Stimulated activated CD8-positive, alpha-beta memory T cell treated with anti-CD3 and anti-CD28 coated beads, Interleukin-2, amount 100 ng/mL, for 1 hour (primary cell): ENCODE measurements around the gene SLC2A9.
A peak's percentile ranks its signal among the peaks of the same experiment; 100 is the strongest.

ENCODE experiments used
- DNase-seq, 2 donors: peaks; one replicate each; pipeline ENCODE4 v3.0.0-alpha.2; 2020; ENCODE audit warnings: low read depth in 2 of 2

The SLC2A9 gene

DNA sequence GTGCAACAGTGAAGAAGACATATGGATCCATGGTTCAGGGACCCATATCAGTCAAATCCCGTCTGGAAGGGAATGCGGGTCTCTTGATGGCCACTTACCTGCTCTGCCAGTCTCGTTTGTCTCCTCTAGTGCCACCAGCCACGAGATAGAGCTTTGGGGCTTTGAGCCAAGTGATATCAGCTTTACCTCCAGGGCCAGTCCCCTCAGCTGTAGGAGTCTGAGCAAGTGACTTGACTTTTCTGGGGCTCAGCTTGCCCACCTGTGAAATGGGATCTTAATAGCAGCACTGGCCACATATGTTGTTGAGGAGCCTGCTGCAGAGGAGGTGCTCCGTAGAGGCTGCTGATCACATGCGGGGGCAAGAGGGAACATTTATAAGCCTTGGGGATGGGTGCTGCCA lies 1.2 kb downstream of the SLC2A9 start:
- no peak for DNase-seq

DNA sequence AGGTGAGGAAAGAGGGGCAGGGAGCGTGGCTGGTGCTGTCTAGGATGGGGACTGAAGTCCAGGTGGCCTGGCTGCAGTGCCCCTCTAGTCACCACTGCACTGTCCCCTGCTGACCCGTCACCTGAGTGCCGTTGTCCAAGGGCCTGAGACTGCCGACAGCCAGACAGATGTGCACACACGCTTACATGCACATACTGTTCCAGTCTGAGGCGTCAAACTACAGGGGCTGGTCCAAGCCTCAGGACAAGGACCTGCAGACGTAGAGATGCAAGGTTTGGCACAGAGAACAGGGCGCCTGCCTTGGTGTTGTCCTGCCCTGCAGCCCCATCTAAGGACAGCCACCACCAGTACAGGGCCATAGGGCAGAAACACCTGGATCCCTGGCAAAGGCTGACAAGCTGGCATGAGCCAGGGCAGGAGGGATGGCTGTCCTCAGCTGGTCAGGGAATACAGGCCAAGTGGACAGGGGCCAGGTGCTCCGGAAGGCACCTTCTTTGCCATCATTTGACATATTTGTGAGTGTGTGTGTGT lies 1.7 kb downstream of the SLC2A9 start:
- DNase-seq, result no peak

DNA sequence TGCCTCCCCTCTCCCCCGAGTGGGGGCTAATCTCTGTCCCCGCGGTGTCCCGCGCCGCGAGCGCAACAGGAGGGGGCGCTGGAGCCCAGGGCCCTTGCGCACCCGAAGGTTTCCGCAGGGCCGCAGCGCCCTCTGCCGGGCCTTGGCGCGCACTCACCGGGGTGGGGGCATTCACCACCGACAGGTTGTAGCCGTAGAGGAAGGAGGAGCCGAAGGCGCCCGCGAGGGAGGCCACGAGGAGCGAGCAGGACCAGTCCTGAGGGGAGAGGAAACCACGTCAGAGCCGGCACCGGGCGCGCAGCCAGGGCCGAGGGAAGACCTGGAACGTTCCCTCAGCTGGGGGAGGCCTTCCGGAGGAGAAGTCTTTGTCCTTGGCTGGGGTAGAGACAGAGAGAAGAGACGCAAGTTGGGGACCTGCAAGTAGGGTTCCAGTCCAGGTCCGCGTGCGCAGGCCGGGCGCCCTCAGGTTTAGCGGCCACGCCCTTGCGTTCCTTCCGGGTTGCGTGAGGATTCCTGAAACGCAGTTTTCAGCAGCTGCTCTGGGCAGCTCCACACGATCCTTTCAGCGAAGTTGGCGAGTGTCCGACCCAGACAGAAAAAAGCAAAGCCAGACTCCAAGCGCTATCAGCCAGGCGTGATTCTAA lies 2.4 kb downstream of the SLC2A9 start:
- peak; percentile 73 to 78 for DNase-seq

DNA sequence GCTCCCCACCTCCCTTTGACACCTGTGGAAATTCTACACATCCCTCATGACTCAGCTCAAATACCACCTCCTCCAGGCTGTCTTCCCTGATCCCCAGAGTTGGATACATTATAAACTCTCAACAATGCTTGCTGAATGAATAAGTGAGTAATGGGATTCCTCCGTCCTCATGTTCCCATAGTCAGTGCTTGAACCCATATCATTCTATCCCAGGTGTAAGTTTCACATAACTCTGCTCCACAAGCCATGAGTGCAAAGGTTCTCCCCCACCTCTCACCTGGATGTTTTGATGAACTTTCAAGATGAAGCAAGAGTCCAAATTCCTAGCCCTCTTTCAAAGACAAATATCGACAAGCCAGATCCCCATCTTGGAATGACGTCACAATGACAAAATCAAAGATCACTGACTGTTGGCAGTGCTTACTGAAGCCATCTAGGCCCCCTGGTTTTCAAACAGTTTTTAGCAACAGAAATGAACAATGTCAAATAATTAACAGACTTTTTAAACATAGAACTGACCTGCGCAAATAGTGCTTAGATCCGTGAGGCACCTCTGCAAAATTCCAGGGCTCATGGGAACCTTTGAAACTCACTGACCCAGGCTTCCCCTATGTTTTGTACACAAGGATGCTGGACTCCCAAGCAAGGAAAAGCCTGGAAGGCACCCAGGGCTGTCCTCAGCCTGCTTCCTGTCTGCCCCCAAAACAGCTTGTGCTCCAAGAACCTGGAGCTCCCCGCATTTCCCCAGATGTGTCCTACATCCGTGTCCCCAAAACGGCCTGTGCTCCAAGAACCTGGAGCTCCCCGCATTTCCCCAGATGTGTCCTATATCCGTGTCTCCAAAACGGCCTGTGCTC lies 4.0 kb downstream of the SLC2A9 start:
- no peak for DNase-seq

DNA sequence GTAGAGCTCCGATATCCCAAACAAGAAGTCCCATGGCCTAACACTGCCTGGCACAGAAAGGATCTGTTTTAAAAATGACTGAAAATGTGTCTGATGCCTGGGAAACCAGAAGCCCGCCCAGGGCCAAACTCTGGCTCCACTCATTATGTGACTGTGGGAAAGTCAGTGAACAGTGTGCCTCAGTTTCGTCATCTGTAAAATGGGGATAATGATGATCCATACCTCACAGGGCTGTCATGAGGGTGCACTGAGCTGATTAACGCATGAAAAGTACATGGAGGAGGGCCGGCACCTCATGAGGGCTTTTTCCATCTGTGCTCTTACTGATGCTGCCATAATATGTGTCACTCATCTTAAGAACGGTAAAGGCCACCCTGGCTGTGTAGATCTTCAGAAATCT lies 5.1 kb downstream of the SLC2A9 start:
- no peak for DNase-seq

DNA sequence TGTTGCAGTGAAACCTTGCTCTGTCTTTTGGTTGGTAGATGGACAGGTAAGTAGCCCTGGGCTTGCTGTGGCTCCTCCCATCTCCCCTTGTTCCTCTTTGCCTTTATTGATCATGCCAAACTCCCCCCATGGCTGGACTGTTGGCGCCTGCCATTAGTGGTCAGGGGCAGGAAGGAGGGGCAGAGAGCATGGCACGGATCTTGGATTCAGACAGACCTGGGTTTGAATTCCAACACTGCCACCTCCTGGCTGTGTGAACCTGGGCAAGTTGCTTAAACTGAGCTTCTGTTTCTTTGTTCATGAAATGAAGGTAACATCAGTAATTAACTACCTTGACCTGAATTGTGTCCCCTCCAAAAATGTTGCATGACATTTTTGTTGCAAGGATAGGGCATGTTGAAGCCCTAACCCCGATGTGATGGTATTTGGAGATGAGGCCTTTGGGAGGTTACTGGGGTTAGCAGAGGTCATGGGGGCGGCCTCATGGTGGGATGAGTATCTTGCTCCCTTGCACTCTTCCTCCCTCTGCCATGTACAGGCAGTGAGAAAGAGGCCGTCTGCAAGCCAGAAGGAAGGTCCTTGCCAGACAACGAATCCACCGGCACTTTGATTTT lies 6.0 kb downstream of the SLC2A9 start:
- DNase-seq, result no peak

DNA sequence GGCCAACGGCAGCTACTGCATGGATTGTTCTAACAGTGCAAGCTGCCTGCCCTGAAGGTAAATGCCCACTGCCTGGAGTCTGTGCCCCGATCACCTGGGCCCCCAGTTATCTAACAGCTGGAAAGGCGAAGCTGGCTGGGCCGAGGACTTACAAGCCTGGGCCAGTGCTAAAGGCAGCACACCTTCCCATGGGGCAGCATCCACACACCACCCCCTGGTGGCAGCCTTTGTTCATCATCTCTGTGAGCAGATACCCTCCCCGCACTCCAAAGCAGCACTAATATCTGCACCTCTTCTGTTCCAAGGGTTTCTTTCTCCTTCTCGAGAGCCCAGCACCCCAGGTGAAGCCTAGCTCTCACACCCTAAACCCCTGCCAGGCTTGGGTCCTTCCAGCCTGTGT lies 7.6 kb downstream of the SLC2A9 start:
- DNase-seq, result no peak

DNA sequence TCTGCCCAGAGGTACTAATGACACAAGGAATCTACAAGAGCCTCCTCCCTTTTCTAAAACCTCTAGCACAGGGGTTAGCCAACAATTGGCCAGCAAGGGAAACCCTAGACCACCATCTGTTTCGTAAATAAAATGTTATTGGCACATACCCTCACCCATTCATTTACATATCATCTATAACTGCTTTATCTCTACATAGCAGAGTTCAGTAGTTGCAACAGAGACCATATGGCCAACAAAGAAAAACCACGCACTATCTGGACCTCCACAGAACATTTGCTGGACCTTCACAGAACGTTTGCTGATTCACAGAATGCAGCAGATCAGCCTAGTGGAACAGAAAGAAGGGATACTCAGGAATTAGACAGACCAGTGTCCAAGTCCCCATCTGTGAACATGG lies 9.4 kb downstream of the SLC2A9 start:
- no peak for DNase-seq

DNA sequence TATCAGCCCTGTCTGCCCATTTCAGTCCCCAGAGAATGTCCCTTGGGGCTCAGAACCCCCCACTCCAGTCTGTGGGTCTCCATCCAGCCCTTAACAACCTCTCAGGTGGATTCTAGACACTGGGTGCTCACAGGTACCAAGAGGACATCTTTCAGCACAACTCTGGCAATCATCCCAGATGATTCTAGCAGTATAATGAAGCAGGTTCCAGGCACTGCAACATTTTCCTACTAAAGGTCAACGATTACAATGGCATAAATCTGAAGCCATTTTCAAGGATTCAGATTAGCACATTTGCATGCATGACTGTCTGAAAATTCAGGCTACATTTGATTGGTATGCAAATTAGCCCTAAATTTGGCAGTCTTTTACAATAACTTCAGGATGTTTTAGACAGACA lies 10.0 kb downstream of the SLC2A9 start:
- DNase-seq, result no peak

DNA sequence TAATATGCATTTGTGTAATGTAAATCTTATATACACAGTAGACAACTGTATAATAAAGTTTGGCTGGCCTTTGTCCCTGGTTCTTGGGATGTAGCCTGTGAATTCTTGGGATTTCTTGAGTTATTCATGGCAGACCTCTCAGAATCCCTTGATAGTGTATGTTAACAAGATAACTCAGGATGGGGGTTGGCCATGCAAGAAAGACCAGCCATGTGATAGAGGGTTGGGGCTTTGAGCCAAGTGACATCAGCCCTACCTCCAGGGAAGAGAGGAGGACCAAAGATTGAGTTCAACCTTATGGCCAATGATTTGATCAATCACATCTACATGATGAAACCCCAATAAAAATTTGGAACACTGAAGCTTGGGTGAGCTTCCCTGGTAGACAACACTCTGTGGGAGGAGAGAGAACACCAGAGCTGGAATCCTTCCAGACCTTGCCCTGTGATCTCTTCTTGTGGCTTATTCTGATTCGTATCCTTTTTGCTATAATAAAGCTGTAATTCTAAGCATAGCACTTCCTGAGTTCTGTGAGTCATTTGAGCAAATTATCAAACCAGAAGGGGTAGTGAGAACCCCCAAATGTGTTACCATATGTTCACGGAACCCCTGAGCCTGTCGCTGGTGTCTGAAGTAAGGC lies 11.3 kb downstream of the SLC2A9 start:
- DNase-seq, result no peak

DNA sequence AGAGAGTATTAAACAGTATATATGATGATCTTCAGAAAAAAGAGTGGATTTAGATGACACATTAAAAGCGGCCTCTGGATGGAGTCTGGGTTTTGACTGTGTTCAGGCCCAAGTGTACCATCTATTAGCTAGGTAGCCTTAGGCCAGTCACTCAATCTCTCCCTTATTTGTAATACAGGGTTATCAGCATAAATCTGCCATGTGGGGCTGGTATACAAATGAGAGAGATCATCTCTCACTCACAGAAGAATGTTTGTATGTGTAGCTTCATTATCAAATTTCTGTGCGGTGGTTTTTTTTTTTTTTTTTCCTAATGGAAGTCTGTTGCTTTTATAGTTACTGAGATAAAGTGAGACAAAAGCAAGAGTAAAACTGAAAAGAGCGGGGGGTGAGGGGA lies 12.7 kb downstream of the SLC2A9 start:
- no peak for DNase-seq

DNA sequence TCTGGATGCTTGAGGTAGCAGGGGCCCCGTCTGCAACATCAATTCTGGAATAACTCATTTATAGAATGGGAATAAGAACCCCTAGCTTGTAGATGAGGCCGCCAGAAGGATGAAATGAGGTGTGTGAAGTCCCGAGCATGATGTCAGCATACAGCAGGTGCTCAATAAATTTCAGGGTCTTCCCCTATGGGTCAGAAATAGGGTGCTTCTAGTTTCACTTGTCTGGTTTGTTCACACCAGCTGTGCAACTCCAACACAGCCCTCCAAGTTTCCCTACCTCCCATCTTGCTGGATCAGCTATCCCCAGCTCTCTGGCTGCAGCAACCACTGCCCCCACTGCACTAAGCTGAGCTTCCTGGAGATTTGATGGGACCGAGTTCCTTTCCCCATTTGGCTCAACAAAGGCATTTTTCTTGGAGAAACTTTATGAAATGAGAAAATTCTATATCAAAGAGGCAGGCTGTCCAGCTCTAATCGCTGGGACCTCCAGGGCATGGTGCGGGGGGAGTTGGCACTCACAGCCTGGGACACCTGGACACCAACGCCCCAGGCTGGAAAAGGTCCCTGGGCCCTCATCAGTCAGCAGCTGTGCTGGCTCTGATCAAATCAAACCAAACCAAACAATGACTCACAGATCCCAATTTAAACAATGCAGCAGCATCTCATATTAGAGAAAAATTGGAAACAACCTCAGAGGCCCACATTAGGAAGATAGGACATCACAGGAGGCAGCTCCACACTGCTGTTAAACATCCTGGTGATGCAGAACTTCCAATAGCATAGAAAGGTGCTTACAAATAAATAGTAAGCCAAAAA lies 13.3 kb downstream of the SLC2A9 start:
- DNase-seq, result no peak

DNA sequence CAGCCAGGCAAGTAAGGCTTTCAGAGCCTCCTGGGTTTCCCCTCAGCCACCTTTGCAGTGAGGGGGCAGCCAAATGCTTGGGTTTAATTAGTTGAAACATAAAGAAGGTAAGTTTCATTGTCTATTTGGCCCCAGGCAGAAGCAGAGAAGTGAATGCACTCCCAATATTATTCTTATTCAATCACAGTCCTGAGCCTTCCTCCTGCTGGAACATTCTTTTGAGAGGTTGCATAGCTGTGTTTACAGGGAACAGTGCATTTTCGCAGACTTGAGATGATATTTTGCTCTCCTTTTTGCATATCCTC lies 13.9 kb downstream of the SLC2A9 start:
- DNase-seq, result no peak

DNA sequence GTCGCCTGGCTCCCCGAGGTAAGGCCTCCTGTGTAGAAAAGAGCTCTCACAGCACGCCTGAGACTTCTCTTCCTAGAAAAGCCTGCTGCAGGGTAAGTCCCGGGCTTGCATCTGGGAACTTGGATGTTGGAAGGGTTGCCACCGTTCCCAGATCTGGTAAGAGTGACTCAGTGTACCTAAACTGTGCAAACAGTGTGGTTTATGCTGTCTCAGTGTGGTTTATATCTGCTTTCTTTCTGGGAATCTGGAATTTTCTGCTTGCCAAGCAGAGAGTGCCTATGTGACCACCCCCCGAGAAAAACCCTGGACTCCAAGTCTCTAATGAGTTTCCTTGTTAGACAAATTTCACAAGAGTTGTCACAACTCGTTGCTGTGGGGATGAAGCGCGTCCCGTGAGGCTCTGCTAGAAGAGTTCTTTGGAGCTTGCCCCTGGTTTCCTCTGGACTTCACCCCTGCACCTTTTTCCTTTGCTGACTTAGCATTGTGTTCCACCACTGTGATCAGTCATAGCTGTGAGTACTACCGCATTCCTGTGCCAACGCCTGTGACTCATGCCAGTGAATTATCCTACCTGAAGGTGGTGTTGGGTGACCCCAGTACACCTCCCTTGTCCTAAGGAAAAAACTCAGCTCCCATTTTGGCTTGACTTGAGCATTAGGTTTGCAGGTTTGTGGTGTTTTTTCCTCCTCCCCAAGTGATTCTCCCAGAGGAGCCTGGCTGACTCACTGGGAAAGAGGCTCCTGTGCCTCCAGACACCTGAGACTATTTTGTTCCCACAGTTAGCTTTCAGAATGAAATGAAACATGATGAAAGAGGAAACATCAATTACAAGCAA lies 14.5 kb downstream of the SLC2A9 start:
- DNase-seq, result no peak

DNA sequence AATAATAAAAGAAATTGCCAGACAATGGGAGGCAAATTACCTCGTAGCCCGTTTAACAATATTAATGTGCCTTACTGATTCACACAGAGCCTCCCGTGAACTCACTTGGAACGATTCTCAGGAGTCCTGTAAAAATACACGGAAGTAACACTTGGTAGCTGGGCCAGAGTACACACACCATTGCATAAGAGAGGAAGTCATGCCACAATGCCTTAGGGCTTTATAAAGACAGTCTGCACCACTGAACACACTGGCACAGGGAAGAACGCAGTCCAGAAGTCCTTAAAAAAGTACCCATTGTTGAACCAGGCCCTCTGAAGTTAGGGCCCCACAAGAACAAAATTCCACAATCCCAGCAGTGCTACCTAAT lies 15.1 kb downstream of the SLC2A9 start:
- no peak for DNase-seq

DNA sequence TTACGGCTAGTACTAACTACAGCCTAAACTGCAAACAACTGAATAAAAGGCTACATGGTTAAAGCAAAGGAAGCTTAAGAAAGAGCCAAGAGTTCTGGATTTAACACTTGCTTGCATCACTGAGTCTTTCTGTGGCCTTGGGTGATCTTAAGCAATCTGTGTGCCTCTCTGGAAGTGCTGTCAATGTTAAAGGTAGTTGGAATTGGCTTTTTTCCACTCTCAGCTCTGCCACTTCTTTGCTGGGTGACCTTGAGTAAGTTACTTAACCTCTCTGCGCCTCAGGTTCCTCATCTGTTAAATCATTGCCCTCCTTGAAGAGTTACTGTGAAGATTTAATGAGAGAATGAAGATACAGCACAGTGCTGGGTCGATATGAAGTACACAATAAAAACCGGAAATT lies 15.7 kb downstream of the SLC2A9 start:
- DNase-seq, result no peak

DNA sequence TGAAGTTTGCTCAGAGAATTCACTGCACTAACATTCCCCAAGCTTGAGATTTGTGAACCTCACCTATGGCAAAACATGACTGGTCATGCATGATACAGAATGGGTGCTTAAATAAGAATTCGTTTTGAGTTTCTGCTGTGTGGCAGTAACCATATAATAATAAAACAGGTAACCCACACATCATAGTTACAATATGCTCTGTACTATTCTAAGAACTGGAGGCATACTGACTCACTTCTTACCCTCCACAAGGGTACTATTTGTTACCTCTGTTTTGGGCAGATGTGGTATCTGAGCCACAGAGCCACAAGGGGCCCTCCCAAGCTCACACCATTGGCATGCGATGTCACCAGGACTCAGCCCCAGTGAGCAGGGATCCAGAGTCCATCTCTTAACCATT lies 17.6 kb downstream of the SLC2A9 start:
- no peak for DNase-seq

DNA sequence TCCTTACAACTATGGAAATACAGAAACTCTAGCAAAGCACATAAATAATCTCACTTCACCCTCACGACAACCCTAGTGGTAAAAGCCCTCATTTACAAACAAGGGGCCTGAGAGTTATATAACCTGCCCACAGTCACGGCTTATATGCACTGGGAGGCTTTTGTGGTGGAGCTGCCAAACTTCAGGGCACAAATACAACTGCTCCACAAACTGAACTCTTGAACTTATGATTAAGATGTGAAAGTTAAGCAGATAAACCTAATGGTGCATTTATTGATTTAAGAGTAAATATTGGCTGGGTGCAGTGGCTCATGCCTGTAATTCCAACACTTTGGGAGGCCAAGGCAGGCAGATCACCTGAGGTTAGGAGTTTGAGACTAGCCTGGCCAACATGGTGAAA lies 19.0 kb downstream of the SLC2A9 start:
- no peak for DNase-seq

DNA sequence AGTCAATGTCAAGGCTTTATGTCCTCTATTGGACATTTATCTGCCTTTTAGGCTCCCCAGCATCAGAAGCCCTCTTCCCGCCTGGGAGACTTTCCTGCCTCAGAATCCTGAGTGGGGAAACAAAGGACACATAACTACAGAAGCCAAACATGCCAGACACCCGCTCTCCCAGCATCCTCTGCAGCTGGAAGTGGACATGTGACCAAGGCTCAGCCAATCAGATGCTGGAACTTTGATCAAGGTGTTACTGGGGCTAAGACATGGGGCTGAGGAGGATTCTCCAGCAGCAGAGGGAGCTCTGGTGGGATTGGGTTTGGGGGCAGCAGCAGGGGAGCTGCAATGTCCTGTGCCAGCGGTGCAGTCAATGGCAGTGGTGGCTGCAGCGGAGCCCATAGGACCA lies 19.5 kb downstream of the SLC2A9 start:
- DNase-seq, result no peak

DNA sequence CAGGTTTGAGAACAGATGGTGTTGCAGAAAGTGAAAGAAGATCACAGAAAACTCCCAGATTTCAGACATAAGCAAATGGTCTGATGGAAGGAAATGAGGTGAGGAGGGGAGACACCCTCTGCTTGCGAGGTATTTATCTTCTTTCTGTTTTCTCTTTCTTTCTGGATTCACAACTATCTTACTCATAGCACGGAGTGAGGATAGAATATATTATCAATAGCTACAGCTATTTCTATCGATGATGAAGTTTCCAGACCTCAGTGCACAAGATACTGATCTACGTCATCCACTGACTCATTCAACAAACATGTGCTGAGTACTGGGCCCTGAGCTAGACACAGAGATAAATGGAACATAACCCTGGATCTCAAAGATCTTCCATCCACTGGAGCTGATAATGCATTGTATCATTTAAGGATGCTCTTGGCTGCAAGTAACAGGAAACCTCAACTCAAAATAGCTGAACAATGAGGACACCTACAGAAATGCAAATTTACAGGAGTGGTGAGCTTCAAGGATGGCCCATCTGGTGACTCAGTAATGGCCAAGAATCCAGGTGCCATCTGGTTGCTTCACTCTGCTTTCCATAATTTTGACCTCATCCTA lies 21.2 kb downstream of the SLC2A9 start:
- no peak for DNase-seq
